Hepatocyte (in vitro differentiated cells): Measurements from ENCODE around the gene LAMA3. TPM values are rescaled to one million over a fixed set of nuclear protein-coding genes. Genes with fewer than 3 reads are reported as not detected.

Experiments
- DNase-seq: peaks from one replicate; pipeline ENCODE4 v3.0.0-alpha.2; 2016; ENCODE audit warnings: low spot score
- H2AFZ ChIP-seq: fragments of 200-600 bp; sonication (generic); 2 replicates; pipeline ENCODE4 v1.6.0; 2016; ENCODE audit warnings: antibody characterized with exemption, mild to moderate bottlenecking
- H3K27ac ChIP-seq: fragments of 200-600 bp; sonication (generic); 2 replicates; pipeline ENCODE4 v1.5.1; 2016; ENCODE audit warnings: mild to moderate bottlenecking
- H3K27me3 ChIP-seq: fragments of 200-600 bp; sonication (generic); 2 replicates; pipeline ENCODE4 v1.6.1; 2016
- H3K36me3 ChIP-seq: fragments of 200-600 bp; sonication (generic); replicated peaks from 2 replicates; pipeline ENCODE4 v1.5.1; 2016; ENCODE audit warnings: low read depth; ENCODE audit not compliant: insufficient read depth
- H3K4me1 ChIP-seq: fragments of 200-600 bp; sonication (generic); 2 replicates; pipeline ENCODE4 v1.5.1; 2016; ENCODE audit warnings: mild to moderate bottlenecking, moderate library complexity; ENCODE audit not compliant: insufficient read depth
- H3K4me2 ChIP-seq: fragments of 200-600 bp; sonication (generic); 2 replicates; pipeline ENCODE4 v1.6.0; 2016
- H3K4me3 ChIP-seq: fragments of 200-600 bp; sonication (generic); 2 replicates; pipeline ENCODE4 v1.5.1; 2016; ENCODE audit warnings: mild to moderate bottlenecking
- H3K79me2 ChIP-seq: fragments of 200-600 bp; sonication (generic); 2 replicates; pipeline ENCODE4 v1.6.0; 2017; ENCODE audit warnings: mild to moderate bottlenecking
- H3K9me2 ChIP-seq: fragments of 200-600 bp; sonication (generic); replicated peaks from 2 replicates; pipeline ENCODE4 v1.6.0; 2017; ENCODE audit warnings: mild to moderate bottlenecking; ENCODE audit not compliant: insufficient read depth
- H3K9me3 ChIP-seq: fragments of 200-600 bp; sonication (generic); 2 replicates; pipeline ENCODE4 v1.5.1; 2016; ENCODE audit warnings: low read depth, mild to moderate bottlenecking
- H4K20me1 ChIP-seq: fragments of 200-600 bp; sonication (generic); 2 replicates; pipeline ENCODE4 v1.6.0; 2016; ENCODE audit warnings: mild to moderate bottlenecking; ENCODE audit not compliant: insufficient read depth, poor library complexity, severe bottlenecking
- EZH2 ChIP-seq: fragments of 200-600 bp; sonication (generic); IDR thresholded peaks from 2 replicates; pipeline ENCODE4 v1.6.1; 2016; ENCODE audit warnings: antibody characterized with exemption, mild to moderate bottlenecking, borderline replicate concordance
- EZH2phosphoT487 ChIP-seq: fragments of 200-600 bp; sonication (generic); IDR thresholded peaks from one replicate; pipeline ENCODE4 v1.6.1; 2018; ENCODE audit warnings: antibody characterized with exemption, mild to moderate bottlenecking, low read depth, moderate library complexity; ENCODE audit not compliant: unreplicated experiment, severe bottlenecking
- WGBS: methylation state at CpG from one replicate; pipeline ENCODE4 v1.1.6; 2016; ENCODE audit warnings: low lambda C conversion rate; ENCODE audit errors: missing lambda C conversion rate; 5-methylcytosine and 5-hydroxymethylcytosine counted together
- polyA plus RNA-seq: library from polyadenylated mRNA; unstranded; fragments of >200 nt; fragmentation: Nextera tagmentation; extraction: Ambion mirVana; gene quantifications from 2 replicates; pipeline ENCODE4 v1.2.1, GENCODE V29; 2016
- total RNA-seq: library from RNA; depleted of rRNA; stranded (reverse); fragments of >200 nt; gene quantifications from 2 replicates; pipeline ENCODE4 v1.2.3, GENCODE V29; 2014
- TF ChIP-seq, protein P1 (sequence below): fragments of 200-600 bp; sonication (generic); IDR thresholded peaks from 2 replicates; pipeline ENCODE4 v1.5.1; 2016; ENCODE audit warnings: antibody characterized with exemption, mild to moderate bottlenecking; ENCODE audit not compliant: poor library complexity

Gene LAMA3
- total and polyA plus RNA-seq, 2 experiments from 2014 or later, result 29.9 to 52.1 TPM

- no peaks in the 10 kb centered on the region for H3K27me3 ChIP-seq
- WGBS, result 85% methylated on average over 3 of the region's 3 CpGs
- H3K27ac ChIP-seq, result no peak overlapping the region
- H3K4me2 ChIP-seq, result no peak overlapping the region
- no peaks in the 10 kb centered on the region for H3K9me3 ChIP-seq
- H4K20me1 ChIP-seq, result no peaks in the 10 kb centered on the region
- H2AFZ ChIP-seq, result no peak overlapping the region
- H3K4me1 ChIP-seq, result no peaks in the 10 kb centered on the region
- DNase-seq, result no peak
- H3K4me3 ChIP-seq, result no peak overlapping the region
- no peaks in the 10 kb centered on the region for H3K79me2 ChIP-seq
- TF ChIP-seq EZH2phosphoT487, result no peak
- no peak for TF ChIP-seq EZH2
- TF ChIP-seq, protein P1, sequence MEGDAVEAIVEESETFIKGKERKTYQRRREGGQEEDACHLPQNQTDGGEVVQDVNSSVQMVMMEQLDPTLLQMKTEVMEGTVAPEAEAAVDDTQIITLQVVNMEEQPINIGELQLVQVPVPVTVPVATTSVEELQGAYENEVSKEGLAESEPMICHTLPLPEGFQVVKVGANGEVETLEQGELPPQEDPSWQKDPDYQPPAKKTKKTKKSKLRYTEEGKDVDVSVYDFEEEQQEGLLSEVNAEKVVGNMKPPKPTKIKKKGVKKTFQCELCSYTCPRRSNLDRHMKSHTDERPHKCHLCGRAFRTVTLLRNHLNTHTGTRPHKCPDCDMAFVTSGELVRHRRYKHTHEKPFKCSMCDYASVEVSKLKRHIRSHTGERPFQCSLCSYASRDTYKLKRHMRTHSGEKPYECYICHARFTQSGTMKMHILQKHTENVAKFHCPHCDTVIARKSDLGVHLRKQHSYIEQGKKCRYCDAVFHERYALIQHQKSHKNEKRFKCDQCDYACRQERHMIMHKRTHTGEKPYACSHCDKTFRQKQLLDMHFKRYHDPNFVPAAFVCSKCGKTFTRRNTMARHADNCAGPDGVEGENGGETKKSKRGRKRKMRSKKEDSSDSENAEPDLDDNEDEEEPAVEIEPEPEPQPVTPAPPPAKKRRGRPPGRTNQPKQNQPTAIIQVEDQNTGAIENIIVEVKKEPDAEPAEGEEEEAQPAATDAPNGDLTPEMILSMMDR, result no peak
- H3K9me2 ChIP-seq, result no peaks in the 10 kb centered on the region
- no peaks in the 10 kb centered on the region for H3K36me3 ChIP-seq
These were observed 109.6 kb downstream of the LAMA3 start for GRCh38 chr18:23798824-23799223.

- Histone ChIP-seq H3K36me3 (no peaks in the 10 kb centered on the region), H3K27me3 (no peaks in the 10 kb centered on the region), H3K4me3 (no peak overlapping the region), H4K20me1 (no peaks in the 10 kb centered on the region), H3K27ac (no peak overlapping the region), H3K4me2 (no peak overlapping the region), H3K79me2 (no peaks in the 10 kb centered on the region), H3K9me3 (no peaks in the 10 kb centered on the region), H3K4me1 (no peaks in the 10 kb centered on the region), H3K9me2 (no peaks in the 10 kb centered on the region), H2AFZ (no peak overlapping the region)
- TF ChIP-seq EZH2 (no peak), EZH2phosphoT487 (no peak)
- TF ChIP-seq, protein P1, result no peak
- WGBS, result 95% methylated on average over 7 of the region's 7 CpGs
- no peak for DNase-seq
These were observed 110.3 kb downstream of the LAMA3 start for GRCh38 chr18:23799540-23799939.

DNA sequence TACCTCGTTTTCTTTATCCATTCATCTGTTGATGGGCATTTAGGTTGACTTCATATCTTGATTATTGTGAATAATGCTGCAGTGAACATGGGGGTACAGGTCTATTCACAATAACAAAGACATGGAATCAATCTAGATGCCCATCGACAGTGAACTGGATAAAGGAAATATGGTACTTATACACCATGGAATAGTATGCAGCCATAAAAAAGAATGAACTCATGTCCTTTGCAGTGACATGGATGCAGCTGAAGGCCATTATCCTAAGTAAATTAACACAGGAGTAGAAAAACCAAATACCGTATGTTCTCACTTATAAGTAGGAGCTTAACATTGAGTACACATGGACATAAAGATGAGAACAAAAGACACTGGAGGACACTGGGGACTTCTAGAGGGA is 111.6 kb downstream of the LAMA3 start:
- DNase-seq, result no peak
- Histone ChIP-seq H3K27me3 (no peaks in the 10 kb centered on the region), H3K36me3 (no peaks in the 10 kb centered on the region), H4K20me1 (no peaks in the 10 kb centered on the region), H2AFZ (no peak overlapping the region), H3K4me1 (no peaks in the 10 kb centered on the region), H3K27ac (no peak overlapping the region), H3K9me2 (no peaks in the 10 kb centered on the region), H3K4me2 (no peak overlapping the region), H3K79me2 (no peaks in the 10 kb centered on the region), H3K4me3 (no peak overlapping the region), H3K9me3 (no peaks in the 10 kb centered on the region)
- no peak for TF ChIP-seq EZH2phosphoT487
- TF ChIP-seq EZH2, result no peak
- 95% methylated on average over 3 of the region's 3 CpGs for WGBS

GRCh38 chr18:23802817-23803216 is 113.6 kb downstream of the LAMA3 start:
- H3K27me3 ChIP-seq, result no peaks in the 10 kb centered on the region
- H3K4me2 ChIP-seq, result no peak overlapping the region
- H3K79me2 ChIP-seq, result no peaks in the 10 kb centered on the region
- 96% methylated on average over 2 of the region's 2 CpGs for WGBS
- H3K4me1 ChIP-seq, result no peaks in the 10 kb centered on the region
- H3K9me3 ChIP-seq, result no peaks in the 10 kb centered on the region
- H2AFZ ChIP-seq, result no peak overlapping the region
- TF ChIP-seq EZH2 (no peak), EZH2phosphoT487 (no peak)
- TF ChIP-seq, protein P1, result no peak
- H3K27ac ChIP-seq, result no peak overlapping the region
- no peak overlapping the region for H3K4me3 ChIP-seq
- no peaks in the 10 kb centered on the region for H4K20me1 ChIP-seq
- no peaks in the 10 kb centered on the region for H3K9me2 ChIP-seq
- no peaks in the 10 kb centered on the region for H3K36me3 ChIP-seq
- DNase-seq, result no peak
